Measurements from ENCODE around the gene FSTL3. TPM values are rescaled to one million over a fixed set of nuclear protein-coding genes. Genes with fewer than 3 reads are reported as not detected.
A peak's percentile ranks its signal among the peaks of the same experiment; 100 is the strongest.
"Not testable (repeated sequence)": the region's sequence is repeated elsewhere in the genome, so short reads cannot be mapped to it uniquely, and the experiment has no call there.

Gene FSTL3
- polyA plus RNA-seq, 1 donor: 32.9 TPM

- H3K4me1 ChIP-seq (ENCODE audit: control insufficient read depth, insufficient read depth, low read length): peaks cover 63% of the 10 kb centered on the region
- WGBS (ENCODE audit: insufficient coverage, low lambda C conversion rate): 0% methylated on average over 3 of the region's 31 CpGs
- H3K4me3 ChIP-seq (ENCODE audit: low read length): peak overlapping the region; percentile 64
- peak overlapping the region; percentile 95 for H3K27ac ChIP-seq (ENCODE audit: low read length)
- H3K9me3 ChIP-seq (ENCODE audit: control insufficient read depth, low read depth, low read length): peaks cover 16% of the 10 kb centered on the region
- H3K27me3 ChIP-seq (ENCODE audit: control insufficient read depth, insufficient read depth, low read length): no peaks in the 10 kb centered on the region
- DNase-seq: peak in 1 of 2 donors; percentile 59
- peaks cover 13% of the 10 kb centered on the region for H3K36me3 ChIP-seq (ENCODE audit: control insufficient read depth, insufficient read depth, low read length)
Measured at GRCh38 chr19:661427-662196, 14.6 kb upstream of the FSTL3 start.

DNA sequence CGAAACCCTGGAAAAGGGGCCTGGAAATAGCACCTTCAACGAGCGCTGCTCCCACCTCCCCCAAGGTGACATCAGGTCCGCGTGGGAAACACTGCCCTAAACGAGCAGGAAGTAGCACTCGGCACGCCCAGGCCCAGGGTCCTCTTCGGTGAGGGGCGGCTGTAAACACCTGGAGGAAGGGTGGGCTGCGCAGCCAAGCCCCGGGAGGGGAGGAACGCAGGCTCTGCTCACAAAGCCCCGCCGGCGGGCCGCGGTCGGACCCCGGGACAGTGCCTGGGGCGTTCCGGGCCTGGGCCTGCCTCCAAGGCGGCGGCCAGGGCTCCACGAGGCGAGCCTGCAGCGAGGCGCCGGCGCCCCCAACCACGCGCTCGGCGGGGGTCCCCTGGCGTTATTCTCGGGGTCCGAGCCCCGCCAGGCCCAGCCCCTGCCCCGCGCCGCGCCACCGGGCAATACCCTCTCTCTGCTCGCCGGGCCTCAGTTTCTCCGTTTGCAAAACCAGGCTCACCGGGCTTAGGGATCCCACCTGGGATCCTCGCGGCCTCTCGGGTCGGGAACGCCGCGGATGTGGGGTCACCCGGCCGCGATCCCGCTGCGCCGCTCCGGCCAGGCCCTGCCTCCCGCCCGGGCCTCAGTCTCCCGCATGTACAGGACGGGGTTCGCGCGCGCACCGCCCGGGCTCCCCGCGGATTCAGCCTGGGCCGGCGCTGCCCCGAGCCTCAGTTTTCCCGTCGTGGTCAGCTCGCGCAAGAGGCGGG is 13.8 kb upstream of the FSTL3 start:
- WGBS (ENCODE audit: insufficient coverage, low lambda C conversion rate): no CpG with 5 or more reads among the region's 81 CpGs
- Histone ChIP-seq H3K36me3 (ENCODE audit: control insufficient read depth, insufficient read depth, low read length) (peaks cover 8% of the 10 kb centered on the region), H3K4me3 (ENCODE audit: low read length) (peak overlapping the region; percentile 64), H3K9me3 (ENCODE audit: control insufficient read depth, low read depth, low read length) (peaks cover 20% of the 10 kb centered on the region), H3K27ac (ENCODE audit: low read length) (peak overlapping the region; percentile 95), H3K4me1 (ENCODE audit: control insufficient read depth, insufficient read depth, low read length) (peaks cover 58% of the 10 kb centered on the region), H3K27me3 (ENCODE audit: control insufficient read depth, insufficient read depth, low read length) (no peaks in the 10 kb centered on the region)
- DNase-seq: peak; percentile 74 to 83

DNA sequence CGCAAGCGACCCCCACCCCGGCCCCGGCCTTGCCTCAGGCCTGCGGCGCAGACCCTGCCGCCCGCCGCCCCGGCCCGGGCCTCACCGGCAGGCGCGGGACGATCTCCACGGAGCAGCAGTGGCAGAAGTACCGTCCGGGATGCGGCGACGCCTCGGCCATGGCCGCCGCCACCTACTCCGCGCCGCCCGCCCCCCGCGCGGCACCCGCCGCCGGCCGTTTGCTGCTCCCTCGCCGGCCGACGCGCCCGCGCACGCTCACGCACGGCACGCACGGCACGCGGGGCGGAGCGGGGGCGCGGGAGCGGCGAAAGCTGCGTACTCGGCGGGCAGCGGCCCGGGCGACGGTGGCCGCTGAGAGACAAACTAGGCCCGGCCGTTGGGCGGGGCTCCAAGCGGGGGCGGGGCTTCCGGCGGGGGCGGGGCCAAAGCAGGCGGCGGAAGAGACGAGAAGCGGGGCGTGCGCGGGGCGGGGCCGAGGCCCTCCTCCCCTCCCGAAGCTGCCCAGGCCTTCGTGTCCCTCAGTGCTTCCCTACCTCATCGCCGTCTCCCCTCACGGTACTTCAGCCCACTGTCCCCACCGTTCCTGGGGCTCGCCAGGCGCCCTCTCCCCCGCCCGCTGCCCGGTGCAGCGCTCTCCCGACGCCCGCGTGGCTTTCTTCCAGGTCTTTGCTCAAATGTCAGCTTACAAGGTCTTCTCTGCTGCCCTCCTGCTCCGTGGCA is 13.1 kb upstream of the FSTL3 start, which contains the start of gene RNF126:
RNF126 (minus strand) TSS at position 253 of the 720 bp plus-strand sequence; CDS start at position 160, 93 bp downstream.
- WGBS (ENCODE audit: insufficient coverage, low lambda C conversion rate): no CpG with 5 or more reads among the region's 97 CpGs
- Histone ChIP-seq H3K27me3 (ENCODE audit: control insufficient read depth, insufficient read depth, low read length) (no peaks in the 10 kb centered on the region), H3K36me3 (ENCODE audit: control insufficient read depth, insufficient read depth, low read length) (peaks cover 3% of the 10 kb centered on the region), H3K4me3 (ENCODE audit: low read length) (peak within 1 kb of the TSS; percentile 67), H3K4me1 (ENCODE audit: control insufficient read depth, insufficient read depth, low read length) (peaks cover 52% of the 10 kb centered on the region), H3K27ac (ENCODE audit: low read length) (peak within 1 kb of the TSS; percentile 99), H3K9me3 (ENCODE audit: control insufficient read depth, low read depth, low read length) (peaks cover 27% of the 10 kb centered on the region)
- DNase-seq: peak; percentile 85 to 91

DNA sequence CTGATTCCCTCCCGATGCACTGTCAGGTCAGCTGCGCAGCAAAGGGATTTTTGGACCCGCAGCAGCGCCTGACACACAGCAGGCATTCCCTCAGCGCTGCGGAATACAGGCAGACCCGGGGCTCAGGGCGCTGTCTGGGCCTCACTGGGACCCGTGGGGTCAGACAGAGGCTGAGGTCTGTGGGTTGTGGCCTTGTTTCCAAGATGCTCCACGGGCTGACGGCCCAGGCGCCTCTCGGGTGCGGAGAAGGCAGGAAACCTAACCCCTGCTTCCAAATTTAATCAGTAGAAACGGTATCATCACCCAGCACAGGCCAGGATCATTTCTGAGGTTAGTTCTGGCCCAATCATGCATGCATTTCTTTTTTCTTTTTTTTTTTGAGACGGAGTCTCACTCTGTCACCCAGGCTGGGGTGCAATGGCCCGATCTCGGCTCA is 12.5 kb upstream of the FSTL3 start:
- Histone ChIP-seq H3K4me3 (ENCODE audit: low read length) (peak overlapping the region; percentile 67), H3K9me3 (ENCODE audit: control insufficient read depth, low read depth, low read length) (peaks cover 23% of the 10 kb centered on the region), H3K36me3 (ENCODE audit: control insufficient read depth, insufficient read depth, low read length) (no peaks in the 10 kb centered on the region), H3K4me1 (ENCODE audit: control insufficient read depth, insufficient read depth, low read length) (peaks cover 46% of the 10 kb centered on the region), H3K27me3 (ENCODE audit: control insufficient read depth, insufficient read depth, low read length) (no peaks in the 10 kb centered on the region), H3K27ac (ENCODE audit: low read length) (peak overlapping the region; percentile 99)
- no CpG with 5 or more reads among the region's 18 CpGs for WGBS (ENCODE audit: insufficient coverage, low lambda C conversion rate)
- DNase-seq: peak in 1 of 2 donors; percentile 33

DNA sequence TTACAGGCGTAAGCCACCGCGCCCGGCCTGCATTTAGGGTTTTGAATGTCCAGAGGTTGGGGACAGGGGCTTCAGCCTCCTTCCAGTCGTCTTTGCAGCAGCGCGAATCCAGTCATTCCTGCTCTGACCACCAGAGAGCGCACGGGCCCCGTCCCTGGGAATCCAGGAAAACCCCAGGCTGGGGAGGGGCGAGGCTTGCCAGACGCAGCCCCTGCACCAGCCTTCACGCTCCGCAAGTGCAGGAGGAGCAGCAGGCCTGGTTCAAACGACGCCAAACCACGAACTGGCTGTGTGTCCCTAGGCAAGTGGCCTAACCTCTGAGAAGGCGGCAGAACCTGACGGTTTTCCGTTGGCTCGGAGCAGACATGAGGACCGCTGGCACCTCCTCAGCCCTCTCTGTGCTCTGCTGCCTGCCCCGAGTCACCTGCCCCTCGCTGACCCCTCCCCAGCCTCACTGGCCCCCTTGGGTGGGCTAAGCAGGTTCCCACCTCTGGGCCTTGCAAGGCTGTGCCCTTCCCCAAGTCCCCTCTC is 11.2 kb upstream of the FSTL3 start:
- Histone ChIP-seq H3K27me3 (ENCODE audit: control insufficient read depth, insufficient read depth, low read length) (no peaks in the 10 kb centered on the region), H3K4me3 (ENCODE audit: low read length) (no peak overlapping the region), H3K27ac (ENCODE audit: low read length) (no peak overlapping the region), H3K9me3 (ENCODE audit: control insufficient read depth, low read depth, low read length) (peaks cover 22% of the 10 kb centered on the region), H3K36me3 (ENCODE audit: control insufficient read depth, insufficient read depth, low read length) (no peaks in the 10 kb centered on the region), H3K4me1 (ENCODE audit: control insufficient read depth, insufficient read depth, low read length) (peaks cover 33% of the 10 kb centered on the region)
- peak; percentile 66 to 76 for DNase-seq
- WGBS (ENCODE audit: insufficient coverage, low lambda C conversion rate): no CpG with 5 or more reads among the region's 24 CpGs

- not testable (repeated sequence) for H3K27ac ChIP-seq (ENCODE audit: low read length); H3K36me3 ChIP-seq (ENCODE audit: control insufficient read depth, insufficient read depth, low read length); H3K27me3 ChIP-seq (ENCODE audit: control insufficient read depth, insufficient read depth, low read length); DNase-seq; H3K4me3 ChIP-seq (ENCODE audit: low read length)
- peaks cover 18% of the 10 kb centered on the region for H3K4me1 ChIP-seq (ENCODE audit: control insufficient read depth, insufficient read depth, low read length)
- no CpG with 5 or more reads among the region's 38 CpGs for WGBS (ENCODE audit: insufficient coverage, low lambda C conversion rate)
- H3K9me3 ChIP-seq (ENCODE audit: control insufficient read depth, low read depth, low read length): peaks cover 19% of the 10 kb centered on the region
Measured at GRCh38 chr19:666985-667573, 9.1 kb upstream of the FSTL3 start.

GRCh38 chr19:668675-669434 is 7.3 kb upstream of the FSTL3 start:
- H3K9me3 ChIP-seq (ENCODE audit: control insufficient read depth, low read depth, low read length): peaks cover 14% of the 10 kb centered on the region
- WGBS (ENCODE audit: insufficient coverage, low lambda C conversion rate): 100% methylated on average over 2 of the region's 12 CpGs
- H3K27me3 ChIP-seq (ENCODE audit: control insufficient read depth, insufficient read depth, low read length); H3K27ac ChIP-seq (ENCODE audit: low read length); H3K4me3 ChIP-seq (ENCODE audit: low read length); H3K36me3 ChIP-seq (ENCODE audit: control insufficient read depth, insufficient read depth, low read length): not testable (repeated sequence)
- DNase-seq: peak in 1 of 2 donors; percentile 45
- peaks cover 12% of the 10 kb centered on the region for H3K4me1 ChIP-seq (ENCODE audit: control insufficient read depth, insufficient read depth, low read length)

GRCh38 chr19:670609-671075 is 5.5 kb upstream of the FSTL3 start:
- no peaks in the 10 kb centered on the region for H3K36me3 ChIP-seq (ENCODE audit: control insufficient read depth, insufficient read depth, low read length)

More at GRCh38 chr19:670609-671075, 5.5 kb upstream of the FSTL3 start:
- H3K27ac ChIP-seq (ENCODE audit: low read length): no peak overlapping the region
- DNase-seq: no peak
- peaks cover 15% of the 10 kb centered on the region for H3K9me3 ChIP-seq (ENCODE audit: control insufficient read depth, low read depth, low read length)
- peaks cover 10% of the 10 kb centered on the region for H3K4me1 ChIP-seq (ENCODE audit: control insufficient read depth, insufficient read depth, low read length)
- H3K4me3 ChIP-seq (ENCODE audit: low read length): no peak overlapping the region
- no peaks in the 10 kb centered on the region for H3K27me3 ChIP-seq (ENCODE audit: control insufficient read depth, insufficient read depth, low read length)
- no CpG with 5 or more reads among the region's 9 CpGs for WGBS (ENCODE audit: insufficient coverage, low lambda C conversion rate)
